OCI-LY3 (cell line): ENCODE results near the gene HS3ST2.

Experiments used
- H2AFZ ChIP-seq: fragments of 200-600, 300-600 bp; shearing (Covaris generic); 2 replicates; pipeline ENCODE4 v1.6.0; 2014; ENCODE audit warnings: antibody characterized with exemption, low read depth, low read length
- H3K27ac ChIP-seq: fragments of 200-600, 300-600 bp; sonication (generic); 2 replicates; pipeline ENCODE4 v1.5.1; 2014; ENCODE audit warnings: mild to moderate bottlenecking, low read length, moderate library complexity, mixed read lengths
- H3K27me3 ChIP-seq: fragments of 200-600, 300-600 bp; sonication (generic); 2 replicates; pipeline ENCODE4 v1.6.1; 2014; ENCODE audit warnings: low read depth, low read length, mixed read lengths
- H3K36me3 ChIP-seq: fragments of 200-600, 300-600 bp; sonication (generic); replicated peaks from 2 replicates; pipeline ENCODE3; 2014; ENCODE audit warnings: low read depth, low read length, mixed read lengths
- H3K4me1 ChIP-seq: fragments of 300-600, 200-600 bp; sonication (generic); 2 replicates; pipeline ENCODE4 v1.6.1; 2014; ENCODE audit warnings: low read length, mixed read lengths
- H3K4me2 ChIP-seq: fragments of 200-600, 300-600 bp; sonication (generic); 2 replicates; pipeline ENCODE4 v1.6.1; 2014; ENCODE audit warnings: low read length, mixed read lengths
- H3K4me3 ChIP-seq: fragments of 300-600, 200-600 bp; sonication (generic); 2 replicates; pipeline ENCODE4 v1.5.1; 2014; ENCODE audit warnings: antibody characterized with exemption, mild to moderate bottlenecking, low read length, moderate library complexity
- H3K79me2 ChIP-seq: fragments of 300-600, 200-600 bp; shearing (Covaris generic); 2 replicates; pipeline ENCODE4 v1.6.1; 2014; ENCODE audit warnings: mild to moderate bottlenecking, low read length, mixed read lengths
- H3K9ac ChIP-seq: fragments of 300-600, 200-600 bp; shearing (Covaris generic); 2 replicates; pipeline ENCODE4 v1.6.0; 2014; ENCODE audit warnings: mild to moderate bottlenecking, low read length, moderate library complexity
- H3K9me3 ChIP-seq: fragments of 200-600, 300-600 bp; shearing (Covaris generic); 2 replicates; pipeline ENCODE4 v1.6.1; 2014; ENCODE audit warnings: low read length, mixed read lengths; ENCODE audit not compliant: insufficient read depth
- H4K20me1 ChIP-seq: fragments of 200-600, 300-600 bp; sonication (generic); 2 replicates; pipeline ENCODE4 v1.6.1; 2016; ENCODE audit warnings: low read length, mixed read lengths; ENCODE audit not compliant: insufficient read depth
- CTCF ChIP-seq: fragments of 200-600, 300-600 bp; sonication (generic); IDR thresholded peaks from 2 replicates; pipeline ENCODE4 v1.5.1; 2014; ENCODE audit warnings: antibody characterized with exemption, low read length, low read depth
- EZH2phosphoT487 ChIP-seq: fragments of 200-600 bp; shearing (Covaris generic); IDR thresholded peaks from 2 replicates; pipeline ENCODE4 v1.6.1; 2018; ENCODE audit warnings: antibody characterized with exemption, mixed run types, low read depth

HS3ST2 gene

GRCh38 chr16:22887445-22887844 is 73.5 kb downstream of the HS3ST2 start:
- Histone ChIP-seq H3K4me2 (no peak overlapping the region), H3K9me3 (no peaks in the 10 kb centered on the region), H4K20me1 (no peaks in the 10 kb centered on the region), H3K27ac (no peak overlapping the region), H3K4me1 (no peaks in the 10 kb centered on the region), H2AFZ (no peak overlapping the region), H3K9ac (no peak overlapping the region), H3K4me3 (no peak overlapping the region), H3K79me2 (no peaks in the 10 kb centered on the region), H3K36me3 (no peaks in the 10 kb centered on the region), H3K27me3 (peaks cover 15% of the 10 kb centered on the region; the same call in 1 of the 2 replicates)
- TF ChIP-seq CTCF, result no peak

- no peaks in the 10 kb centered on the region for H3K9me3 ChIP-seq
- no peaks in the 10 kb centered on the region for H4K20me1 ChIP-seq
- H3K4me1 ChIP-seq, result no peaks in the 10 kb centered on the region
- H3K27me3 ChIP-seq, result peaks cover 13% of the 10 kb centered on the region; the same call in 1 of the 2 replicates
- no peaks in the 10 kb centered on the region for H3K79me2 ChIP-seq
- TF ChIP-seq EZH2phosphoT487, result no peak
- no peak for TF ChIP-seq CTCF
- no peak overlapping the region for H3K4me3 ChIP-seq
- H3K9ac ChIP-seq, result no peak overlapping the region
- no peak overlapping the region for H3K4me2 ChIP-seq
- H3K27ac ChIP-seq, result no peak overlapping the region
- H3K36me3 ChIP-seq, result no peaks in the 10 kb centered on the region
- no peak overlapping the region for H2AFZ ChIP-seq
Observed at GRCh38 chr16:22888791-22889190, 74.8 kb downstream of the HS3ST2 start.

DNA sequence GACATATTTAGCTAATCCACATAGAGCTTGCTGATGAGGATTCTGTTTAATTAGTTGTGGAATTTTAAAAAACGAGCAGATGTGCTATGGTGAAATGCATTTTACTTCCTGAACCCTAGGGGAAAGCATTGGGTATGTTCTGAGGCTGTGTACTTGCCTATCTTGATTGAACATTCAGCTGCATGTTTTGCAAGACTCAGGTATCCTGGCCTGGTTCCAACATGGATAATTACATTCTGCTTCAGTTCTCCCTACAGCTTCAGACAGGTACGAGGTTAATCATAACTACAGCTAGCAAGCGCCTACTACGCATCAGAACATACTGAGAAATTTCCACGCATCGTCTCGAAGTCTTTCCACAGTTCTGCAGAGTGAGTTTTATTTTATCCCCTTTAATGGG is 77.0 kb downstream of the HS3ST2 start:
- Histone ChIP-seq H3K4me3 (no peak overlapping the region), H3K27me3 (peaks cover 10% of the 10 kb centered on the region; the same call in 1 of the 2 replicates), H3K4me1 (no peaks in the 10 kb centered on the region), H3K9me3 (no peaks in the 10 kb centered on the region), H3K4me2 (no peak overlapping the region), H4K20me1 (no peaks in the 10 kb centered on the region), H2AFZ (no peak overlapping the region), H3K79me2 (no peaks in the 10 kb centered on the region), H3K27ac (no peak overlapping the region), H3K9ac (no peak overlapping the region), H3K36me3 (no peaks in the 10 kb centered on the region)
- no peak for TF ChIP-seq EZH2phosphoT487
- TF ChIP-seq CTCF, result no peak

DNA sequence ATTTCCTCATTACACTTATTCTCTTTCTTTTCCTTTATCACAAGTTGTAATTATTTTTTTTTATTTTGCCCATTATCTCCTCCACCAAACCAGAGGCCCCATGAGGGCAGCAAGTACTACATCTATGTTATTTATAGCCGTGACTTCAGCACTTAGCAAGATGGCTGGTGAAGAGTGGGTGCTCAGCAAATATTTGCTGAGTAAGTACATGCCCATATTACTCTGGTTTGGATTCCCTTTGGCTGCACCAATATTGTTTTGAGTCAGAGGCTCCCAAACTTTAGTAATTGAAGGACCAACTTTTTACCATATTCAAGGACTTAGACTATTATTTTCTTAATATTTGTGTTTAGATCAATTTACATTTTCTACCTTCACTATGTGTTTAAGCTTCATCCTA is 83.2 kb downstream of the HS3ST2 start:
- Histone ChIP-seq H3K79me2 (no peaks in the 10 kb centered on the region), H3K4me2 (no peak overlapping the region), H2AFZ (no peak overlapping the region), H4K20me1 (no peaks in the 10 kb centered on the region), H3K9ac (no peak overlapping the region), H3K4me3 (no peak overlapping the region), H3K36me3 (no peaks in the 10 kb centered on the region), H3K27ac (no peak overlapping the region), H3K27me3 (peaks cover 12% of the 10 kb centered on the region), H3K9me3 (no peaks in the 10 kb centered on the region), H3K4me1 (no peaks in the 10 kb centered on the region)
- TF ChIP-seq CTCF (no peak), EZH2phosphoT487 (no peak)
